ENCODE results near the gene SLC36A1.

DNA sequence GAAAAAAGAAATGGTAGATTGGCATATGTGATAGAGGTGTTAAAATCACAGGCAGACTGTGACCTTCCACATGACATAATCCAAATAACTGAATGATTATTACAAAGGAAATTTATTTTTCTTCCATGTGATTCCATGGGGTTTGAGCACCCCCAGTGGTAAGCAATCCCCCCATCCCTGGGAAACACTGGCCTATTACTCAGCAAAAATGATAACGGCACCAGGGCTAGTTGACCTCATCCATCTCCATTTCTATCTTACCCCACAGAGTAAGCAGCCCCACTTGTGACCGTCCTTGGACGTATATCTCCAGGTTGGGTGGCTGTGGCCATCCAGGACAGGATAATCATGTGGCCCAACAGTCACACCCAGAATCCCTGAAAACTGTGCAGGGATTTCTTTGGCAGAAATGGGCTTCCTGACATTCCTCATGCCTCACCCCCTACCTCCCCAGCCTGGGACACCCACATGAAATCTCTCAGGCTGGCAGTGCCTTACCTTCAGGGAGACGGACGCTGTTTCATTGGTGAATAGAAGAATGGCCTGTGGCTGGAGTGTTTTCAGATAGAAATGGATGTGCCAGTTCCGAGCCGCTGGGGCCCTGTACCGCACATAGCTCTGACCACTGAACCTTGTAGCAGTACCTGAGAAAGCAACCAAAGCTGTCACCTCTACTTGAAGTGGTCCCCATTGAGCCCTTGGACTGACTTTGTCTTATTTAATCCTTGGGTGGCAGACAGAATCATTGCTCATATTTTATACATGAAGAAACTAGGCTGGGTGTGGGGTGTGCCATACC, 69.9 kb downstream of the SLC36A1 start:
- TF ChIP-seq CTCF (IDR thresholded peaks at IDR 0.05 in 8 of 11, conservative IDR thresholded peaks at IDR 0.05 in 3 of 11): no peak
- no peak for TF ChIP-seq POLR2AphosphoS5 (IDR thresholded peaks at IDR 0.05)
- no peak for TF ChIP-seq POLR2A (IDR thresholded peaks at IDR 0.05)
